Muscle layer of duodenum (tissue), 2 donors: Measurements from ENCODE around the gene HNF1B.

Experiments
- H3K27ac ChIP-seq: one replicate; pipeline ENCODE4 v1.7.0; 2013; ENCODE audit warnings: mild to moderate bottlenecking, low read length
- H3K27me3 ChIP-seq: one replicate; pipeline ENCODE4 v1.7.0; 2013; ENCODE audit warnings: low read depth, mild to moderate bottlenecking, control low read depth, low read length
- H3K36me3 ChIP-seq, 2 donors: one replicate each; pipeline ENCODE4 v1.7.0; 2013; ENCODE audit warnings: low read length in 2 of 2, control low read depth in 1 of 2, mild to moderate bottlenecking in 1 of 2; ENCODE audit not compliant: insufficient read depth in 2 of 2, control insufficient read depth in 1 of 2
- H3K4me1 ChIP-seq, 2 donors: one replicate each; pipeline ENCODE4 v1.7.0; 2013; ENCODE audit warnings: low read length in 2 of 2, mild to moderate bottlenecking in 2 of 2, control low read depth in 1 of 2, moderate library complexity in 1 of 2; ENCODE audit not compliant: insufficient read depth in 2 of 2, control insufficient read depth in 1 of 2
- H3K4me3 ChIP-seq, 2 donors: one replicate each; pipeline ENCODE4 v1.7.0; 2013; ENCODE audit warnings: low read length in 2 of 2, low read depth in 1 of 2, mild to moderate bottlenecking in 1 of 2
- H3K9me3 ChIP-seq, 2 donors: one replicate each; pipeline ENCODE4 v1.7.0; 2013; ENCODE audit warnings: low read length in 2 of 2, control low read depth in 1 of 2, mild to moderate bottlenecking in 1 of 2; ENCODE audit not compliant: control insufficient read depth in 1 of 2
- donor health status: healthy.

HNF1B gene

DNA sequence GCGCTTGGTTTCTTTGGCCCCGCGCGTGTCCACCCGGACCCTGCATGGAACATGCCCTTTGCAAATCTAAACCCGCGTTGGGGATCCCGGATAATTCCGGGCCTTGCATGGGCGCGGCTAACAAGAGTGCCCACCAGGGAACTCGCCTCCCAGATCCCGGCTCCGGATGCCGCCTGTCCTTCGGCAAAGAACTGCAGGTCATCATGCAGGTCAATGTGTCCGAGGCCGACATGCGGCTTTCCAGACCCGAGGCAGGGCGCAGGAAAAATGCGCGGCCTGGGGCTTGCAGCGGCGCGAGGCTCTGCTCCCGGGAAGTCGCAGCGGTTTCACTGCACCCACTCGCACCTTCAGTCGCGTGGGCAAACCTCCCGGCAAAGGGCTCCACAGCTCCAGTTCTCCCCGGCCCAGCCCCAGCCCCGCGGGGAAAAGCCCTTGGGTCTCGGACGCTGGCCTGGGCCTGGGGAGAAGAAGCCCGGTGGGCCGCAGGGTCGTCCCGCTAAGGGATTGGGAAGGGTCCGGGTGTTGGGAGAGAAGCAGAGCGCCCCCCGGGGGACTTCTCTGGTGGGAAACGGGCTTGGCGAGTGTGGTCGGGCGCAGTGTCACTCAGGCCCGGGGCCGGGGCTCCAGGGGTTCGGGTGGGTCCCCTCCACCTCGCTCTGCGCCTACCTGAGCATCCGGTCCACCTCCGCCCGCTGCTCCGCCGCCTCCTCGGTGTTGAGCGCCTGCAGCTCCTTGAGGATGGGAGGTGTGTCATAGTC lies 805 bp downstream of the HNF1B start:
- peak overlapping the region; percentile 67 for H3K27ac ChIP-seq

GRCh38 chr17:37743612-37743874 lies 1.3 kb downstream of the HNF1B start:
- peak overlapping the region; percentile 51 for H3K27ac ChIP-seq

More for the DNA sequence above, 805 bp downstream of the HNF1B start:
- Histone ChIP-seq H3K36me3 (no peaks in the 10 kb centered on the region), H3K9me3 (no peaks in the 10 kb centered on the region), H3K4me3 (peak overlapping the region; percentile 37 to 61), H3K4me1 (peaks cover 0 to 42% of the 10 kb centered on the region in 2 donors), H3K27me3 (peaks cover 49% of the 10 kb centered on the region)

GRCh38 chr17:37742762-37743611 lies 1.9 kb downstream of the HNF1B start:
- Histone ChIP-seq H3K4me3 (peak overlapping the region; percentile 43 to 46), H3K4me1 (peaks cover 0 to 42% of the 10 kb centered on the region in 2 donors), H3K27me3 (peaks cover 59% of the 10 kb centered on the region), H3K36me3 (no peaks in the 10 kb centered on the region), H3K9me3 (no peaks in the 10 kb centered on the region), H3K27ac (peak overlapping the region; percentile 20)

More at GRCh38 chr17:37743612-37743874, 1.3 kb downstream of the HNF1B start:
- Histone ChIP-seq H3K4me3 (peak overlapping the region; percentile 37 to 43), H3K9me3 (no peaks in the 10 kb centered on the region), H3K4me1 (peaks cover 0 to 42% of the 10 kb centered on the region in 2 donors), H3K27me3 (peaks cover 54% of the 10 kb centered on the region), H3K36me3 (no peaks in the 10 kb centered on the region)

DNA sequence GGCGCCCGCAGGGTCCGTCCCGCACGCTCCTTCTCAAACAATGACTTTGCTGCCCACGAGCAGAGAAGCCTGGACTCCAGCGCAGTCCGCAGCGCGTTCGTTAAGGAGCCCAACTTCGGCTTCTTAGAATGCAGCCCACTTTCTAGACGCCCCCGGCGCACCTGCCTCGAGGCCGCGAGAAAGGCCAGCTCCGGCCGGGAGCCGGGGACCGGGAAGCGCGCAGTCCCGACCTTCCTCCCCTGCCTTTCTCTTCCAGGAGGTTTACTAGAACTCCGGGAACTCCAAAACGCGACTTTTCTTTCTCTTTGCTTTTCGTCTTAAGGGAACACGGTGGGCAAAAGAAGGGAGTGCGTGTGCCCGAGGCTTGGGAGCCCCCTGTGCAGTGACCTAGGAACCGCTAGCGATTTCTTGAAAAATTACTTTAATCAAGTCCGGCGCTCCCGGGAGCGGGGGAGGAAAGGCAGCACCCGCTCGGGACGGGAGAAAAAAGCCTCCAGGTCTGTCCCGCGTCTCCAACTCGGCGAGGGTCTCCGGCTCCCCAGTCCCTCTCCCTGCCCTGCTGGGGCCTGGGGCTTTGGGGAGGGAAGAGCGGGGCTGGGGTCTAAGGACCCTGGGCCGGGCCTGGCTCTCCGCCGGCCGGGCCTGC lies 2.6 kb downstream of the HNF1B start:
- H3K4me1 ChIP-seq = peaks cover 0 to 42% of the 10 kb centered on the region in 2 donors
- no peaks in the 10 kb centered on the region for H3K9me3 ChIP-seq
- peaks cover 59% of the 10 kb centered on the region for H3K27me3 ChIP-seq
- H3K4me3 ChIP-seq = peak overlapping the region; percentile 46 to 52
- peak overlapping the region; percentile 83 for H3K27ac ChIP-seq
- no peaks in the 10 kb centered on the region for H3K36me3 ChIP-seq

GRCh38 chr17:37741341-37742115 lies 3.3 kb downstream of the HNF1B start:
- Histone ChIP-seq H3K27me3 (peaks cover 59% of the 10 kb centered on the region), H3K27ac (peak overlapping the region; percentile 83), H3K9me3 (no peaks in the 10 kb centered on the region), H3K4me1 (peaks cover 0 to 42% of the 10 kb centered on the region in 2 donors), H3K36me3 (no peaks in the 10 kb centered on the region), H3K4me3 (peak overlapping the region; percentile 46 to 52)

- no peak overlapping the region for H3K27ac ChIP-seq
- peaks cover 0 to 42% of the 10 kb centered on the region in 2 donors for H3K4me1 ChIP-seq
- H3K4me3 ChIP-seq = no peak overlapping the region
- no peaks in the 10 kb centered on the region for H3K9me3 ChIP-seq
- peaks cover 59% of the 10 kb centered on the region for H3K27me3 ChIP-seq
- no peaks in the 10 kb centered on the region for H3K36me3 ChIP-seq
Measured at GRCh38 chr17:37740915-37741314, 3.9 kb downstream of the HNF1B start.

GRCh38 chr17:37737971-37738370 lies 6.9 kb downstream of the HNF1B start:
- no peaks in the 10 kb centered on the region for H3K36me3 ChIP-seq
- peaks cover 0 to 15% of the 10 kb centered on the region in 2 donors for H3K4me1 ChIP-seq
- H3K27ac ChIP-seq = no peak overlapping the region
- H3K27me3 ChIP-seq = peaks cover 42% of the 10 kb centered on the region
- H3K4me3 ChIP-seq = no peak overlapping the region
- H3K9me3 ChIP-seq = no peaks in the 10 kb centered on the region

GRCh38 chr17:37737081-37737480 lies 7.8 kb downstream of the HNF1B start:
- no peaks in the 10 kb centered on the region for H3K36me3 ChIP-seq
- no peak overlapping the region for H3K4me3 ChIP-seq
- H3K27ac ChIP-seq = no peak overlapping the region
- H3K27me3 ChIP-seq = peaks cover 36% of the 10 kb centered on the region
- H3K4me1 ChIP-seq = peaks cover 0 to 6% of the 10 kb centered on the region in 2 donors
- no peaks in the 10 kb centered on the region for H3K9me3 ChIP-seq

GRCh38 chr17:37736428-37736827 lies 8.4 kb downstream of the HNF1B start:
- no peaks in the 10 kb centered on the region for H3K36me3 ChIP-seq
- no peaks in the 10 kb centered on the region for H3K9me3 ChIP-seq
- H3K27ac ChIP-seq = no peak overlapping the region
- peaks cover 30% of the 10 kb centered on the region for H3K27me3 ChIP-seq
- no peak overlapping the region for H3K4me3 ChIP-seq
- H3K4me1 ChIP-seq = no peaks in the 10 kb centered on the region

GRCh38 chr17:37735165-37735564 lies 9.7 kb downstream of the HNF1B start:
- Histone ChIP-seq H3K27ac (no peak overlapping the region), H3K27me3 (peaks cover 22% of the 10 kb centered on the region), H3K9me3 (no peaks in the 10 kb centered on the region), H3K4me3 (no peak overlapping the region), H3K36me3 (no peaks in the 10 kb centered on the region), H3K4me1 (no peaks in the 10 kb centered on the region)
